GM18517 (cell line): ENCODE data around the gene ACSL3.
A peak's percentile ranks its signal among the peaks of the same experiment; 100 is the strongest.

Experiments used
- ATAC-seq: cut with Tn5 transposase; IDR thresholded peaks from one replicate; pipeline ENCODE4 v1.9.1; 2021; ENCODE audit warnings: mild to moderate bottlenecking, moderate library complexity; ENCODE audit not compliant: unreplicated experiment

Gene ACSL3

DNA sequence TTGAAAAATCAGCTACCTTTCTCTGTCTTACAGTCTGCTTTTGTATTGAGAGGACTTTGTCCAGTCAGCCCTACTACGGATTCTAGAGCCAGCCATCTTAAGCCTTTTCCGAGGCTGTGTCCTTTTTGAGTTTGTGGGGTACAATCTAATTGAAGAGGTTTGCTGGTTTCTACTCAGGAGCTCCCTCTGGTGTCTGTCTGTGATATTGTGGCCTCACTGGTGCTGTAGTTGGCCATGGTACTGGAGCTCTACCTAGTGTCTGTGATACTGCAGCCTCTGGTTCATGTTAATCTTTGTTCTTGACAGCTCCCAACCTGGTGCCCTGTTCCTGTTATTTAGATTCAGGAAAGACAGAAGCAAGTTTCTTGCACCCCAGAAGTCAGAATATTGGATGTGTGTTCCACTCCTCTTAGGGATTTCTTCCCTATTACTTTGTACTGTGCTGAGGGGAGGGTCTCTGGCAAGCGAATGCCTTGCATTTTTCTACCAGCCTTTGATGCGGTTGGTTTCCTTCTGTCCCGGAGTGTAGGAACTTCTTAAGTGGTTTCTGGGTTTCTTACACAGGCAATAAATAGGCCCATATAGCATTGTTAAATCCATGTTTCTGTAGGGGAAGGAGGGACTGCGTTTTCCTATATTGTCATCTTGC, 78.5 kb downstream of the ACSL3 start:
- peak; percentile 83 for ATAC-seq

GRCh38 chr2:222939979-222940378, 79.1 kb downstream of the ACSL3 start:
- no peak for ATAC-seq

GRCh38 chr2:222941510-222942032, 80.7 kb downstream of the ACSL3 start:
- ATAC-seq = no peak

GRCh38 chr2:222942561-222942960, 81.7 kb downstream of the ACSL3 start:
- no peak for ATAC-seq

- ATAC-seq = no peak
Measured at GRCh38 chr2:222942977-222943376, 82.1 kb downstream of the ACSL3 start.

GRCh38 chr2:222943820-222944219, 83.0 kb downstream of the ACSL3 start:
- ATAC-seq = peak; percentile 62

DNA sequence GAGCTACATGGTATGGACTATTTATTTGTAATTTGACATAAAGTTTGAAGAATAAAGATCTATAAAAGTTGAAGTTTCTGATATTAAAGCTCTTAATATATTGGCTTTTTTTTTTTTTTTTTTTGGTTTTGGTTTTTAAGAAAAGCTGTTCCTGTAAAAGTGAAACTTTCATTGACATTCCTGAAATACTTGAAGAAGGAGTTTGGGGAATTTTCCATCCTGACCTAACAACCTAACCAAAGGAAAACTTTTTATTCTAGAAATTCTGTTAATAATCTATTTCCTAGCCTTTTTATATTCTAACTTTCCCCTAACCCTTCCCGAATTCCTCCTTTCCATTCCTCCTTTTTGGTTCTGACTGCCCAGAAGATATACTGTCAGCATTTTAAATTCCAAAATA, 83.7 kb downstream of the ACSL3 start:
- no peak for ATAC-seq

- ATAC-seq = no peak
Measured at GRCh38 chr2:222944971-222945740, 84.3 kb downstream of the ACSL3 start.

- no peak for ATAC-seq
Measured at GRCh38 chr2:222945887-222946286, 85.1 kb downstream of the ACSL3 start.

- ATAC-seq = no peak
Measured at GRCh38 chr2:222946700-222947287, 86.0 kb downstream of the ACSL3 start.

- ATAC-seq = no peak
Measured at GRCh38 chr2:222949073-222949472, 88.2 kb downstream of the ACSL3 start.

DNA sequence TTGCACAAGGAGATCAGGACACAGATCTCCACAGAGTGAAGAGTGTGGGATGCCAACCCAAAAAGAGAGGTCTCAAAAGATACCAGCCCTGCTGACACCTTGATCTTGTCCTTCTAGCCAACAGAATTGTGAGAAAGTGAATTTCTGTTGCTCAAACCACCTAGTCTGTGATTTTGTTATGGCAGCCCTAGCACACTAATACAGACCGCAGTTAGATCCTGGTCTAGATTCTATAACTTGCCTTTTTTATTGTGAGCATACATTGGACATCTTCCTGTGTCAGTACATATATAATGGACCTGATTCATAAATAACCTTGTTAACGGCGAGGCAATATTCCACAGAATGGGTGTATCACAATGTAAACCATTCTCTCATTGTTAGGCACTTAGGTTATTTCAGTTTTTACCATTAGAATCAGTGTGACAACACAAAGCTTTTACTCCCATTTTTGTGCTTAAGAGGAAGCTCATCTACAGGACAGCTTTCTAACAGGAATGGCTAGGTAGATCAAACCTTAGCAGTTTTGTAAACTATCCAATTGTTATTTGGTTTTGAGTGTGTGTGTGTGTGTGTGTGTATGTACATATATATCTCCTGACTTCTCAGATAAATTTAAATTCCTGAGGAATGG, 89.0 kb downstream of the ACSL3 start:
- ATAC-seq = no peak

- no peak for ATAC-seq
Measured at GRCh38 chr2:222950638-222951285, 89.9 kb downstream of the ACSL3 start.

DNA sequence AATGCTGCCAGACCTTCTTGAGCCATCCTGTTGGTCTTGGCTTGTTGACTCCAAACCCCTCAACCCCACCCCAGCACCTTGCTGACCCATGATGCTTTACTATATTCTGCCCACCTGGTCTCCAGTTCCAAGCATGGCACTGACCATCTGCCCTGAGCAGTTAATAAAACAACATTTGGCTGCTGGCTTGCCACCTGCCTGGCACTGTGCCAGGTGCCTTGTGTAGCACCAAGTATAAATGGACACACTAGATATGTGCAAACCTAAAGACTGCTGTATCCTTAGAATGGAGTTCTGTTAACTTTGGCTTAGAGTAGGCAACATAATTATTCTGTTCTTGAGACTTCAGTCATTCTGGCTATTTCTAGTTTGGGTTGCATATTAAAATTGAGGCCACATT, 91.4 kb downstream of the ACSL3 start:
- no peak for ATAC-seq

GRCh38 chr2:222955008-222955407, 94.2 kb downstream of the ACSL3 start:
- no peak for ATAC-seq

DNA sequence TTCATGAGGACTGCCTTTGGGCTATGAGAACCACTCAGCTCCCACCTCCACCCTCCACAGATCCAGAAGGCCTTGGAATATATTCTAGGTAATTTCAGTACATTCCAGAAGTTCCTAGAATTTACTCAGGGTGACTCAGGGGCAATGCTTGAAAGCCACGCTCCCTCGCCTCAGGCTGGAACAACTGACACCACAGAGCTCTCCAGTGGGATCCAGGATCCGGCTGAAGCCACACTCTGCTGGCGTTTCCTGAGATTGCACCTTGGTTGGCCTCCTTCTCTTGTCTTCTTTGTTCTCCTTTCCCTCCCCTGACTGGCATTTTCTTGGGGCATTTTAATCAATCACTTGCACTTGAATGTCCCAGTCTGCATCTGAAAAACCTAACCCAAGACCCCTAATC, 98.5 kb downstream of the ACSL3 start:
- ATAC-seq = no peak

DNA sequence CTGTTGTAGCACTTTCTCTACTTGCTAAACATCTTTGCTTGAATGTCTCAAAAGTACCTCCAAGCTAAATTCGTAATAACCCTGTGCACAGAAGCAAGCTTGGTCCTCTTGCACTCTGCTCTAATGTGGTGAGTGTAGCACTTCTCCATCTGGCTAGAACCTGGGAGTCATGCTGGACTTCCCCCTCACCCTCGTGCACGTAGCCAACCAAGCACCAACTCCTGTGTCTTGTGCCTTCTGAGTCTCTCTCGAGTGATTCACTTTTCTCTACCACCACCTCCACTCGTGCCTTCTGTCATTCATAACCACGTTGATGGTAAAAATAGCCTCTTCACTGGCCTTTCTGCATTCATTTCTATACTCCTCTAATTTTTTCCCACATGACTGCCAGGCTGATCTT, 99.3 kb downstream of the ACSL3 start:
- ATAC-seq = no peak

GRCh38 chr2:222963641-222964040, 102.8 kb downstream of the ACSL3 start:
- ATAC-seq = no peak

GRCh38 chr2:222964376-222965031, 103.7 kb downstream of the ACSL3 start:
- ATAC-seq = no peak

DNA sequence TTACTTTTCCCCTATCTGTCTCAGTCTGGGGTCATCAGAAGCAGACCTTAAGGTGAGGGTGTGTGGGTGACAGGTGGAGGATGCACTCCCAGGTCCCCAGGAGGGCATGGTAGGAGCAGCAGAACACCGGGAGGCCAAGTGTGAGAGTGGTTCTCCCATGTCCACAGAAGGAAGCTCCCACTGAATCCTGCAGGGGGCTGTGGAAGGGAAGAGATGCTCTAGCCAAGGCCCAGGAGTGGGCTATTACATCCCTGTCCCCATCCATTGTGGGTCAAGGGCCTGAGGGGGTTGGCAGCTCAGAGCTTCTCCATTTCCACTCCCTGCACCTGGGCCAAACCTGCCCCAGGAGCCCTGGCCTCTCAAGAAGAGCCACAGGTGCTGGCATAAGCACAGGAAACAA, 104.7 kb downstream of the ACSL3 start:
- no peak for ATAC-seq
